OCI-LY1 (cell line): Measurements from ENCODE around the gene NELL1.

ENCODE experiments used
- H2AFZ ChIP-seq: fragments of 200-600 bp; sonication (generic), shearing (Covaris generic); 2 replicates; pipeline ENCODE4 v1.6.0; 2014; ENCODE audit warnings: antibody characterized with exemption, mild to moderate bottlenecking, low read length
- H3F3A ChIP-seq: fragments of 200-600 bp; sonication (generic), shearing (Covaris generic); 2 replicates; pipeline ENCODE4 v1.6.0; 2014; ENCODE audit warnings: mild to moderate bottlenecking, antibody characterized with exemption, low read length, moderate library complexity; ENCODE audit not compliant: insufficient read depth
- H3K27ac ChIP-seq: fragments of 200-600 bp; sonication (generic); 2 replicates; pipeline ENCODE4 v1.5.1; 2014; ENCODE audit warnings: low read length, mixed run types, mild to moderate bottlenecking, low read depth; ENCODE audit not compliant: poor library complexity, severe bottlenecking
- H3K27me3 ChIP-seq: fragments of 200-600 bp; sonication (generic); 2 replicates; pipeline ENCODE4 v1.6.0; 2014; ENCODE audit warnings: antibody characterized with exemption, mild to moderate bottlenecking, low read length, moderate library complexity; ENCODE audit not compliant: insufficient read depth
- H3K36me3 ChIP-seq: fragments of 200-600 bp; sonication (generic); 2 replicates; pipeline ENCODE4 v1.6.1; 2014; ENCODE audit warnings: mild to moderate bottlenecking, antibody characterized with exemption, low read length, moderate library complexity, mixed read lengths; ENCODE audit not compliant: insufficient read depth
- H3K4me1 ChIP-seq: fragments of 200-600 bp; sonication (generic); 2 replicates; pipeline ENCODE4 v1.5.1; 2014; ENCODE audit warnings: mild to moderate bottlenecking, low read length, moderate library complexity; ENCODE audit not compliant: insufficient read depth, severe bottlenecking
- H3K4me2 ChIP-seq: fragments of 200-600 bp; sonication (generic), shearing (Covaris generic); 2 replicates; pipeline ENCODE4 v1.6.1; 2014; ENCODE audit warnings: low read length
- H3K4me3 ChIP-seq: fragments of 200-600 bp; sonication (generic); 2 replicates; pipeline ENCODE4 v1.5.1; 2014; ENCODE audit warnings: low read length, low read depth, mild to moderate bottlenecking, mixed read lengths; ENCODE audit not compliant: poor library complexity, severe bottlenecking
- H3K79me2 ChIP-seq: fragments of 200-600 bp; shearing (Covaris generic); 2 replicates; pipeline ENCODE4 v1.6.1; 2016; ENCODE audit warnings: mixed run types, low read length, mixed read lengths; ENCODE audit not compliant: insufficient read depth
- H3K9ac ChIP-seq: fragments of 200-600 bp; sonication (generic), shearing (Covaris generic); 2 replicates; pipeline ENCODE4 v1.6.1; 2014; ENCODE audit warnings: mild to moderate bottlenecking, low read length, mixed read lengths
- H3K9me2 ChIP-seq: fragments of 200-600 bp; sonication (generic), shearing (Covaris generic); 2 replicates; pipeline ENCODE4 v1.6.1; 2014; ENCODE audit warnings: low read depth, mild to moderate bottlenecking, low read length, mixed read lengths
- H3K9me3 ChIP-seq: fragments of 200-600 bp; shearing (Covaris generic); 2 replicates; pipeline ENCODE4 v1.6.1; 2014; ENCODE audit warnings: low read length, mixed read lengths
- H4K20me1 ChIP-seq: fragments of 200-600 bp; sonication (generic), shearing (Covaris generic); 2 replicates; pipeline ENCODE4 v1.6.0; 2016; ENCODE audit warnings: mild to moderate bottlenecking, low read length; ENCODE audit not compliant: insufficient read depth
- EZH2 ChIP-seq: fragments of 200-600 bp; sonication (generic), shearing (Covaris generic); IDR thresholded peaks from 2 replicates; pipeline ENCODE4 v1.8.0; 2017; ENCODE audit warnings: borderline replicate concordance, mixed run types, mild to moderate bottlenecking, antibody characterized with exemption, low read length, moderate library complexity, mixed read lengths
- TF ChIP-seq, protein P1 (sequence below): fragments of 200-600 bp; sonication (generic), shearing (Covaris generic); IDR thresholded peaks from 2 replicates; pipeline ENCODE4 v1.5.1; 2017; ENCODE audit warnings: mild to moderate bottlenecking, antibody characterized with exemption, low read length, moderate library complexity, mixed read lengths

The NELL1 gene

DNA sequence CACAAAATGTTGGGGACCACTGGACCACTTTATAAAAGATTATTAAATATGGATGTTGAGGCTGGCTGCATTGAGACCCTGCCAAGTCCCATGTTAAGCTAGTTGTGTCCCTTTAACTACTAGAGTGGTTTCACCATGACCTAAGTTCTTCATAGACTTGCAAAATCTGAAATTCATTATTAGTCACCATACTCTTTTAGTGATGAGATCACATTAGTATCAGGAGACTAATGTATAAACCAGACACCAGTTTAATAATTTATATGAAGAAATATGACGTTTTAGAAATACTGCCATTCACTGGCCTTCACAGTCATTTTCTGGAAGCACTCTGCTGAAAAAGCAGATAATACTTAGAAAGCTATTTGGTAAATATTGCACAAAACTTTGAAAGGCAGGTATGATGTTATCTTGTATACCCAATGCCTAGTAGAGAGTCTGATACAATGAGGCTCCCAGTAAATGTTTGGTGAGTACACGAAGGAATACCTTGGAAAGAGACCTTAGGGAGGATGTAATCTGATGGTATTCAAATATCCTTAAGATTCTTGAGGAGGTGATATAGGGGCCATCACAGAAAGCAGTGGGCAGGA, 795.3 kb downstream of the NELL1 start:
- no peaks in the 10 kb centered on the region for H3K9me3 ChIP-seq
- no peak overlapping the region for H2AFZ ChIP-seq
- H3K4me3 ChIP-seq = no peak overlapping the region
- H3K4me1 ChIP-seq = no peaks in the 10 kb centered on the region
- H4K20me1 ChIP-seq = no peaks in the 10 kb centered on the region
- no peak for TF ChIP-seq EZH2
- TF ChIP-seq, protein P1, sequence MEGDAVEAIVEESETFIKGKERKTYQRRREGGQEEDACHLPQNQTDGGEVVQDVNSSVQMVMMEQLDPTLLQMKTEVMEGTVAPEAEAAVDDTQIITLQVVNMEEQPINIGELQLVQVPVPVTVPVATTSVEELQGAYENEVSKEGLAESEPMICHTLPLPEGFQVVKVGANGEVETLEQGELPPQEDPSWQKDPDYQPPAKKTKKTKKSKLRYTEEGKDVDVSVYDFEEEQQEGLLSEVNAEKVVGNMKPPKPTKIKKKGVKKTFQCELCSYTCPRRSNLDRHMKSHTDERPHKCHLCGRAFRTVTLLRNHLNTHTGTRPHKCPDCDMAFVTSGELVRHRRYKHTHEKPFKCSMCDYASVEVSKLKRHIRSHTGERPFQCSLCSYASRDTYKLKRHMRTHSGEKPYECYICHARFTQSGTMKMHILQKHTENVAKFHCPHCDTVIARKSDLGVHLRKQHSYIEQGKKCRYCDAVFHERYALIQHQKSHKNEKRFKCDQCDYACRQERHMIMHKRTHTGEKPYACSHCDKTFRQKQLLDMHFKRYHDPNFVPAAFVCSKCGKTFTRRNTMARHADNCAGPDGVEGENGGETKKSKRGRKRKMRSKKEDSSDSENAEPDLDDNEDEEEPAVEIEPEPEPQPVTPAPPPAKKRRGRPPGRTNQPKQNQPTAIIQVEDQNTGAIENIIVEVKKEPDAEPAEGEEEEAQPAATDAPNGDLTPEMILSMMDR = no peak
- H3K4me2 ChIP-seq = no peak overlapping the region
- no peaks in the 10 kb centered on the region for H3F3A ChIP-seq
- H3K36me3 ChIP-seq = no peaks in the 10 kb centered on the region
- H3K9ac ChIP-seq = no peak overlapping the region
- H3K27me3 ChIP-seq = no peaks in the 10 kb centered on the region
- H3K27ac ChIP-seq = no peak overlapping the region
- H3K79me2 ChIP-seq = no peaks in the 10 kb centered on the region
- no peaks in the 10 kb centered on the region for H3K9me2 ChIP-seq

DNA sequence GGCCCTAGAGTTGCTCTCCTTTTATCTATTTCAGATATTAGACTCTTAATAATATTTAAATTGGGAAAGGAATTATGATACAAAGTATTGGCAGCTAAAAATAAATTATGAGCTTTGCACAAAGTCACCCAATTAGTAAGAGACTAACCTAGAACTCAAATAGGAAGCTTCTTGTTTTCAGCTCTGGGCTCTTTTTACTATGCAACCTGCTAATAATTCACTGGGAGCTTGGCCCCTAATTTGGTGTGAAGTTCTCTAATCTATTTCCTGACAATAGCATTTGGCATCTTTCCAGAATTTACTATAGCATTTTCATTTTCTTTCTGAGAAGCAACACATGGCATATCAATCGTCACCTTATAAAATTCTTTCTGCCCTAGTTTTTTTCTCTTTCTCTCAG, 795.8 kb downstream of the NELL1 start:
- no peaks in the 10 kb centered on the region for H3K36me3 ChIP-seq
- no peaks in the 10 kb centered on the region for H3K27me3 ChIP-seq
- H3K4me2 ChIP-seq = no peak overlapping the region
- no peak for TF ChIP-seq EZH2
- TF ChIP-seq, protein P1 = no peak
- H3F3A ChIP-seq = no peaks in the 10 kb centered on the region
- H4K20me1 ChIP-seq = no peaks in the 10 kb centered on the region
- no peak overlapping the region for H3K9ac ChIP-seq
- H3K79me2 ChIP-seq = no peaks in the 10 kb centered on the region
- no peak overlapping the region for H2AFZ ChIP-seq
- no peaks in the 10 kb centered on the region for H3K9me3 ChIP-seq
- H3K4me1 ChIP-seq = no peaks in the 10 kb centered on the region
- H3K9me2 ChIP-seq = no peaks in the 10 kb centered on the region
- no peak overlapping the region for H3K4me3 ChIP-seq
- no peak overlapping the region for H3K27ac ChIP-seq

DNA sequence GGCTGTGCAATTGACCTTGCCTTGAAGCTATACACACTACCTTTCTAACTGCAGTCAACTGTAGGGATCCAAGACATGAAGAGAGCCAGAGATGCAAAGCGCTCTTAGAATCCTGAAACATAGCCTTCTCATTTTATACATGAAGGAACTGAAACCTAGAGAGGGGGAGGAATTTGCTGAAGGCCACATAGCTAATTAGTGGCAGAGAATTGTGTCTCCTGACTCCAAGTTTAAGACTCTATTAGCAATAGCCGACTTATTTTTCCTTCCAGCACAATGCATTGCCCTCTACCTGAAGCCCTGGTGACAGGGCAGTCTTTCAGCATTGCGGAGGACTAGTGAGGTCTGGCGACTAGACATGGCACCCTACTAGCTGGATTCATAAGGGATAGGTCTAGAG, 796.5 kb downstream of the NELL1 start:
- no peaks in the 10 kb centered on the region for H4K20me1 ChIP-seq
- no peaks in the 10 kb centered on the region for H3F3A ChIP-seq
- no peaks in the 10 kb centered on the region for H3K9me2 ChIP-seq
- no peaks in the 10 kb centered on the region for H3K79me2 ChIP-seq
- H2AFZ ChIP-seq = no peak overlapping the region
- H3K27me3 ChIP-seq = no peaks in the 10 kb centered on the region
- no peak for TF ChIP-seq EZH2
- TF ChIP-seq, protein P1 = no peak
- no peak overlapping the region for H3K27ac ChIP-seq
- H3K4me2 ChIP-seq = no peak overlapping the region
- H3K4me3 ChIP-seq = no peak overlapping the region
- no peaks in the 10 kb centered on the region for H3K9me3 ChIP-seq
- H3K4me1 ChIP-seq = no peaks in the 10 kb centered on the region
- no peak overlapping the region for H3K9ac ChIP-seq
- H3K36me3 ChIP-seq = no peaks in the 10 kb centered on the region
